GM19193 (cell line): ENCODE measurements around the gene SCN4A.
A peak's percentile ranks its signal among the peaks of the same experiment; 100 is the strongest.

Experiments used
- POLR2A ChIP-seq: IDR thresholded peaks from 4 replicates; pipeline ENCODE4 v1.6.1; 2011; ENCODE audit not compliant: insufficient read depth, insufficient read length; ENCODE audit errors: extremely low read depth

Gene SCN4A

DNA sequence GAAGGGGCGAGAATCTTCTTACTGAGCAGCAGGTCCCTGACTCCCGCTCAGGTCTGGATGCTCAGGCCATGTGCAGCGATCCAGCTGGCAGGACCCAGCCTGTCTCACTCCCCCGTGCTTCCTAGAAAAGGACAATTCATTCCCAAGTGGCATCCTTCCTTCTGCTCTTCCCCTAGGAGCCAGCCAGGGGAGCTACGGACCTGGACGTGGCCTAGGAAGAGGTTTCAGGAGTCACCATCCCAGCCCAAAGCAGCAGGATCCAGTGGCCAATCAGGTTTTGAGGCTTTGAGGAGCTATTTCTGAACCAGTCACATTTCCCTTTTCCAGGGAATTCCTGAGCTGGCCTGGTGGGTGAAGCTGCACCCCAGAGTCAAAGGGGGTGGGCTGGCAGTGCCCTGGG, 32.8 kb downstream of the SCN4A start:
- TF ChIP-seq POLR2A = no peak

DNA sequence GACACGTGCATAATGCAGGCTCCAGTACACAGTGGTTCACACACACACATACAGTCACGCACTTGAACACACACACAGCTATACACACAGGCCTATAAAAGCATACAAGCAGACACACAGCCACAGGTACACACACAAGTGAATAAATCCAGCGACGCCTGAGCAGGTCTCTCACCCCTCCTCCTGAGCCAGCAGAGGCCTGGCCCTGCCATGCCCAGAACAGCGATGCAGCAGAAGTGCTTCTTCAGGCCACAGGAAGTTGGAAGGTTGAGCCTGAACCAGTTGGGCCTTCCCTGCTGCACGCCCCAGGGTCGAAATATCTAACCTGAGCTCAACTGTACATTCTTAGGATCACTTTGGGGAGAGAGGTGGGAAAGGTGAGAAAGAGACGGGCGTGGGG, 33.3 kb downstream of the SCN4A start:
- no peak for TF ChIP-seq POLR2A

DNA sequence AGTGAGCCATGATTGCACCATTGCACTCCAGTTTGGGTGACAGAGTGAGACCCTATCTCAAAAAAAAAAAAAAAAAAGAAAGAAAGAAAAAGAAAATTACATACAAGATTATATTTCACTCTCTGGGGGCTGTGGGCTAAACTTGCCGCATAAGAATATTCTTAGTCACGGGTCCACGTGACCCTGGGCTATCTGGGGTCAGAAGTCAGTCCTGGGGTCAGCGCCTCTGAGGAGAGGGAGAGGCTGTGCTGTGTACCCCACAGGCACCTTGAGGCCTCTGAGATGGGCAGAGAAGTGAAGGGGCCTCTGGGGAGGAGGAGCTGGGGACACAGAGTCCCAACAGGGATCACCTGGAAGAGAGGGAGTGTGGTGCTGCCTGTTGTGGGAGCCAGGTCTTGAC, 34.8 kb downstream of the SCN4A start:
- TF ChIP-seq POLR2A = no peak

DNA sequence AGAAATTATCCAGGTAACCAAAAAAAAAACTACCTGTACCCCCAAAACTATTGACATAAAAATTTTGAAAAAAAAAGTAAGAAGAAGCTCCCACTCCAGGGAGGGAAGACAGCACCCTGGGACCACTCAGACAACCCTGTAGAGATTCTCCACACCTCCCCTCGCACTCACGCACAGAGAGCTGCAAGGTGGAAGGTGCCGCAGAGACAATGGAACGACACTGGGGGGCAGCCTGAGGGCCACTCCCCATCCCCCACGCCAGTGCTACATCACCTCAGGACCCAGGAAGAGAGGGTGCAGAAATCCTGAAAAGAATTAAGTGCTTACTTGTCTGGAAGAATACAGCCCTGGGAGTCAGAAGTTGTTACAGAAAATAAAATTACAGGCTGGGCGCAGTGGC, 35.4 kb downstream of the SCN4A start:
- no peak for TF ChIP-seq POLR2A

DNA sequence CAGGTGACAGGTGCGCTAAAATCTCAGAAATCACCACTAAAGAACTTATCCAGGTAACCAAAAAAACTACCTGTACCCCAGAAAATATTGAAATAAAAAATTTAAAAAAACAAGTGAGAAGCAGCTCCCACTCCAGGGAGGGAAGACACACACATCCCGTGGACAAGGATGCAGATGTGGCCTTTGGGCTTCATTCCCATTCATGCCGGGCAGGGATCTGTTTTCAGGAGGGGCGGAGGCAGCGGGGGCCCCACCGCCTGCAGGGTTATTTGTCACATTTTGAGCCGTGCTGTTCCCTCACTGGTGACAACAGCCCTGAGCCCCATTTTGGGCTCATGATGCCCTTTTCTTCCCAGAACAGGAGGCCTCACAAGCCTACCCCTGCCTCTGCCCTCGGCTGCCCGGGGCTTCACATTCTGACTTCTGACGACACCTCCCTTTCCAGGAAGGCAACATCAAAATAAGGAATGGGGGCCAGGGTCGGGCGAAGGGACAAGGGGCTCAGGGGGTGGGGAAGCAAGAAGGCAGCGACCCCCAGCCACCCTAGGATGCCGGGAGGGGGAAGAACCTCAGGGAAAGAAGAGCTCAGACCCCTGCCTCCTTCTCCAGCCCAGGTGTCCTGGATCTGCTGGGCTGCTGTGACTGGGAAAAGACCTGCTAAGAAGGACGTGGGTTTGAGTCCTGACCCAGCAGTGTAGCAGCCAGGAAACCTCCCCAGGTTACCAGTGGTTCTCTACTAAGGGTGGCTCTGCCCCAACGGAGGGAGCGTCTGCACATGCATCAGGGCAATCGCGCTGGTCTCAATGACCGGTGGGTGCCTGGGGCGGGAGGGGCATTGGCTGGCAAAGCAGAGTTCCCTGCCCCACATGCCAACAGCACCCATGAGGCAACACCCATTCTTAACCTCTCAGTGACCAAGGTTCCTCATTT, 38.3 kb downstream of the SCN4A start:
- TF ChIP-seq POLR2A = no peak

DNA sequence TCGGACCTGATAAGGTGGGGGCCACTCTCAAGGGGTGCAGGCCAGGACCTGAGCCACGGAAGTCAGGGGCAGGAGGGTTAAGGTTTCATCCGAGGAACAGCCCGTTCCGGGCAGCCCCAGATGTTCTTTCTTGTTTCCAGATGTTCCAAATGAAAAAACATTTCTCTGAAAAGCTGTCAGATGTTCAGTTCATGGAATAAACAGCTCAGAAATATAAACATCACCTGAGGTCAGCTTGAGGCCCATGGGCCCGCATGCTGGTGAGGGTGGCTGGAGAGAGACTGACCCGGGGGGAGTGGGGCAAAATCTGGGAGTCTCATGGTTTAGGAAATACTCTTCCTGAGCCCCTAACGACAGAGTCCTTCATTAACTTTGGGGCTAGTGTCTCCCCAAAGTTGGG, 39.1 kb downstream of the SCN4A start:
- no peak for TF ChIP-seq POLR2A

DNA sequence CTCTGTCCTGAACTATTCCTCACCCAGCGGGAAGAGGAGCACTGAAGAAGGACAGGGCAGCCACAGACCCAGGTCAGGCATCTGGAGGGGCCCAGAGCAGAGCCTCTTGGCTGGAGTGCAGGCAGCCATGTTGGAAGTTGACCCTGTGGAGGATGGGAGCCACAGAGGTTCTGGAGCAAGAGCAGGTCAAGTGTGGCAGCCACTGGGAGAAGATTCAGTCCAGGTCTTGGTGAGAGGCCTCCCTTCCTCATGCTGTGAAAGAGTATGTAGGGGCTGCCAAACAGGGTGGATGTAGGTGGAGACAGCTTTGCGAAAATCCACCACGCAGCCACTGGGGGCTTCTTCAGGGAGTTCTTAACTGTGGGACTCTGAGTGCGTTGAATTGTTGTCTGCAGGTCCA, 40.0 kb downstream of the SCN4A start:
- TF ChIP-seq POLR2A = no peak

DNA sequence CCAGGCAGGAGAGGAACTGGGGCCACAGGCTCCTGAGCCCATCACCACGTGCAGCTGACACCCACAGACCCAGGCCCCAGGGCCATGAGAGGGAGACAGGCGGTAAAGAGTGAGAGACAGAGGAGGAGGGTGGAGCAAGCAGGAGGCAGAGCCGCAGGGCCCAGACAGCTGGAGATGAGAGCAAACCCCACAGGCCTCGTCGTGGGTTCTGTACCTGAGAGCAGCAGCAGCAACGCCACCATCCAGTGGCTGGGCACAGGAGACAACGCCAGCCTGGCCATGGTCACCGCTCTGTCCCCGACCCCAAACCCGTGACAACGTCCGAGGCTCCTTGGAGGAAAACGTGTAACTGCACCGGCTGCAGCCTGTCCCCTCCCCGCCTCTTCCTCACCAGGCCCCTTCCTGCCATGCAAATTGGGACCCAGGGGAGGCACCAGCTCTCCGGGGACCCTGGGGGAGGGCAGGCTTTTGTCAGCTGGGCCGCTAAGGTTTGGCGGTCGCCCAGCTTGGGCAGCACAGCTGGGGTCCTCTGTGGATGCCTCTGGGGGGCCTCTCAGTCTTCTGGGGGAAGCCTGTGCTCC, 40.6 kb downstream of the SCN4A start, which contains the start of gene CD79B:
Gene CD79B, minus strand, starts transcription at position 351 of the 581 bp plus-strand sequence. Its CDS starts 70 bp downstream, at position 281.
- TF ChIP-seq POLR2A = peak; percentile 84

DNA sequence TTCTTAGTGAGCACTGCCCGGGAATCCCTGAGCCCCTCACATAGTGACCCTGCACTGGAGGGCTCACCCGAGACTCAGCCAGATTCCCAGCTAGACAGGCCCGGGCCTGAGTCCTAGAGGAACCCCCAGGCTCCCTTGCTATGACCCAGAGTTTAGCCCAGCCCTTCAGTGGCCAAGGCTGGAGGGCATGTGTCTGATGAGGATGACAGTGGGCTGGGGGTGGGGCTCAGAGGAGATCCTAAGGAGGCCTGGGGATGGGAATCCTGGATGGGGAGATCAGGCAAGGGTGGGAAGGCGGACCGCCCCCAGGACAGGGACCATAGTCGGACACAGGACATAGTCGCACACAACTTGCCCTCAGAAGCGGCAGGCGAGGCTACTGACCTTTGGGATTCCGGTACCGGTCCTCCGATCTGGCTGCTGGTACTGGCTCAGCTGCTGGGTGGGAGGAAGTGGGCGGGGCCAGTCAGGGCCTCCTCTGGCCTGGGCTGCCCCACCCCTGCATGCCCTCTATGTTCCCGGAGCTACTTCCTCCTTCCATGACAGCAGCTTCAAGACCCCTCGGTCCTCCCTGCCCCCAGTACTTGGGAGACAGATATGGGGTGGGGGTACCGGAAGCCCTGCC, 41.7 kb downstream of the SCN4A start:
- no peak for TF ChIP-seq POLR2A

DNA sequence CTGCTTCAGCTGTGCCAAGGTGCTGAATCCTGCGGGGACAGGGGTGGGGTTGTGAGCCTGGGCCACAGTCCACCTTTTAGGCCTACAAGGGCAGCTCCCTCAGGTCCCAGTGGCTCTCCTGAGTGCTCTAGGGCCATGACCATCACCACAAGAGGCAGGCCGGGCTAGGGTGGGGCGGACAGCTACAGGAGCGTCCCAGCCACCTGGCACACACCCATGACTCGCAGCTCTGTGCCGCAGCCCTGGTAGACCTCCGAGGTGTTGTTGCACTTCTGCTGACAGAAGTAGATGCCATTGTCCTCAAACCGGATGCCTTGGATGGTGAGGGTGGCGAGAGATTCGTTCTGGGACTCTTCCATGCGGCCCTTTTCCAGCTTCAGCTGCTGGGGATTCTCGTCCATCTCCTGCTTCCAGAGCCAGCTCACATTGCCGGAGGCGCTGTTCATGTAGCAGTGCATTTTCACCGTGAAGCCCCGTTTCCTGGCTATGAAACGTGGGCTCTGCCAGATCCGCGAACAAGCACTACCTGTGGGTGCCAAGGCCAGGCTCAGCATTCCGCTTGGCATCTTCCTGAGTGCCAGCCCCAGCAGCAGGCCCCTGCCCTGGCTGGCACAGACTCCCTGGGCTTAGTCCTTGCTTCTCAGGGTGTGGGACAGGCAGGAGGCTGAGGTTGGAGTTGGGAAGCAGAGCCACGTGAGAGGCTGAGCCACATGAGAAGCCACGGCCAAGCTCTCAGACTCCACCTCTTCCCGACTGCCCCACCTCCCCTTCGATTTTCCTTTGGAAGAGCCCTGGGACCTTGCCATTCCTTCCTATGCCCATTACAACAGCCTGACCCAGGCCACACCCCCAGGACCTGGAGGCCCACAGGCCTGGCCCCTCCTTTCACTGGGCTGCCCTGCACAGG, 42.6 kb downstream of the SCN4A start:
- TF ChIP-seq POLR2A = no peak

DNA sequence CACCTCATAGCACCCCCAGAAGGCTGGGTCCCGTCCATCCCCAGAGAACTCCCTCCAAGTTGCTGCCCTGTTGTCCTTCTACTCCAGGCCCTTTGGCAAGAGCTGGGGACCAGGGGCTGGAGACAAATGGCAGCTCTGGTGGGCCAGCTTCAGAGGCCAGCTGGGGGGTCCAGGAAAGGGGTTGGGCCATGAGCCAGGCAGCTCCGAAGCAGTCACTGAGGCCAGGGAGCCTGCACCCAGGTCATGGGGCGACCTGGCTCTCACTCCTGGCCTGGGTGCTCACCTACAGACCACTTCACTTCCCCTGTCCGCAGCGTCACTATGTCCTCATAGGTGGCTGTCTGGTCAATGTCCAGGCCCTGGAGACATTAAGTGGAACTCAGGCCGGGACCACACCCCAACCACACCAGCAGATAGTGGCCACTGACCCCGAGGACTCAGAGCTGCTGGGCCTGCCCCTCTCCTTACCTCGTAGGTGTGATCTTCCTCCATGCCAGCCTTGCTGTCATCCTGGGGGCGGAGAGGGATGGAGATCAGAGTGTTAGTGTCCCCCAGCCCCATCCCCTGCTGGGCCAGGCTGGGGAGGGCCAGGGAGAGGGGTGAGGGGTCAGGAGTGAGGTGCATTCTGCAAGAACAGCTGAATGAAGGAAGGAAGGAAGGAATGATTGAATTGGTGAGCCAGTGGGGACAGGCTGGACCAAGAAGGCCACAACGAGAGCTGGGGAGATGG, 43.6 kb downstream of the SCN4A start:
- no peak for TF ChIP-seq POLR2A

DNA sequence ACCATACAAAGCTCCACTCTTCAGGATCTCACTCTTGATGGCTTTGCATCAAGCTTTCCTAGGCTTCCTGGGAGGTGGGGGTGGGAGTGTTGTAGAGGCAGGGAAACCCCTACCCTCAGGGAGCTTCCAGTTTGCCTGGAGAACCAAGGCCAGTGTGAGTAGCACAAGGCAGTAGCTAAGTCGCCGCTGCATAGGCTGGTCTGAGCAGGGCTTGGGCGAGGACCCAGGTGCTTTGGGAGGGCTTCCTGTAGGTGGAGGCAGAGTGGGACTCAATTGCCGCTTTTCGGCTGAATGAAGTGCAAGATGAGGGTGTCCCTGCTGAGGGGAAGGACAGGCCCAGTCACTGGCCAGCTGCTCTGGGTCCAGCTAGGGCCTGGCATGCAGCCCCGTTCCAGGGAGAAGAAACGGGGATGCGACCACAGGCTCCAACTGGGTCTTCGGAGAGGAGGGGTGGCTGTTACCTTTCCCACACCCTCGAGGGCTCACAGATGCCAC, 44.5 kb downstream of the SCN4A start:
- no peak for TF ChIP-seq POLR2A

DNA sequence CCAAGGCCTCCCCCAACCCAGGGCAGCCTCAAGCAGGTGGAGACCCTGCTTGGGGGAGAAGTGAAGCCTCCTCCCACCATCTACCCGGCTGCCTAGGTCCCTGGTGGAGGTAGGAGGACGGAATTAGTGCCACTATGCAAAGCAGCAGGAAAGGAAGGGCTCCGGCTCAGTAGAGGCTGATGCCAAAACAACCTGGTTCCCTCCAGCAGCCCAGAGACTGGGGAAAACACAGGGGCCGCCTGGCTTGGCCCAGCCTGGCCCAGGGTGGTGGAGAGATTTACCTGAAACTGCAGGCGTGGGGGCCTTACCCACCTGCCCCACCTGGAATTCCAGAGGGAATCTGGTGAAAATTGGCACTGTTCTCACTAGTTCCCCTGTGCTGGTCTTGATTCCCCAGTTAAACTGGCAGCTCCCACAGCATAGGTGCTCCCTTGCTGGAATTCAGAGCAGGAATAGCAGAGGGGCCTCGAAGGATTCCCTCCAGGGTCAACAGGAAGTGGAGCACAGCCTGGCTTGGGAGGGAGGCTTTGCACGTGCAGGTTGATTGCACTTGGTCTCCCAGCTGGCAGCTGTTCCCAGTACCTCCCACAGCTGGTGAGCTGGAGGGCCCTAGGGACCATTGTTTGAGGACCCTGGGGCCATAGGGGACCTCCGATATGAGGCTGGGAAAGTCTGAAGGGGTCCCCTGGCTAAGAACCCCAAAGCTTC, 45.1 kb downstream of the SCN4A start:
- peak; percentile 19 for TF ChIP-seq POLR2A
